Measurements from ENCODE around the gene MPZL1. TPM values are rescaled to one million over a fixed set of nuclear protein-coding genes. Genes with fewer than 3 reads are reported as not detected.

MPZL1 gene
- total and polyA plus RNA-seq, 2 of the 8 experiments (the other 6 are each of a cell fraction or from before 2014, with no cell fraction given): 37.8 to 120 TPM

GRCh38 chr1:167722870-167723251 is 1.1 kb downstream of the MPZL1 start (continued):
- no peak for TF ChIP-seq RBBP5 (IDR thresholded peaks at IDR 0.05; ENCODE audit: borderline replicate concordance, low read depth, low read length)
